Natural killer cell treated with Interleukin-12 subunit alpha and Interleukin-12 subunit beta and Interleukin-15 and Interleukin-18, amount 100 ng/mL, for 72 hours (primary cell): ENCODE results near the gene DYNLT4. TPM values are rescaled to one million over a fixed set of nuclear protein-coding genes. Genes with fewer than 3 reads are reported as not detected.
"Not testable (repeated sequence)": the region's sequence is repeated elsewhere in the genome, so short reads cannot be mapped to it uniquely, and the experiment has no call there.

Source experiments
- ATAC-seq, 2 donors: fragments of 150-1000 bp; cut with Tn5 transposase in 1 of 2; sonication (Bioruptor Pico), chemical (Tn5 transposase) in 1 of 2; 2 replicates each; pipeline ENCODE4 v1.10.0; 2021
- DNase-seq: peaks from one replicate; pipeline ENCODE4 v3.0.0; 2022; ENCODE audit warnings: low spot score
- H3K27ac Mint-ChIP-seq, 2 donors: 1 replicate in 1 of 2; 2 replicates in 1 of 2; pipeline ENCODE4 v1.8.0; 2022; ENCODE audit warnings: mixed read lengths in 2 of 2, mild to moderate bottlenecking in 1 of 2, moderate library complexity in 1 of 2
- H3K27me3 Mint-ChIP-seq, 2 donors: 1 replicate in 1 of 2; 2 replicates in 1 of 2; pipeline ENCODE4 v1.8.0; 2022; ENCODE audit warnings: mixed read lengths in 2 of 2
- H3K36me3 Mint-ChIP-seq: one replicate; pipeline ENCODE4 v1.8.0; 2022; ENCODE audit warnings: mixed read lengths
- H3K4me1 Mint-ChIP-seq, 2 donors: 1 replicate in 1 of 2; 2 replicates in 1 of 2; pipeline ENCODE4 v1.8.0; 2022; ENCODE audit warnings: low read depth in 2 of 2, mixed read lengths in 2 of 2, mild to moderate bottlenecking in 1 of 2
- H3K4me3 Mint-ChIP-seq: one replicate; pipeline ENCODE4 v1.8.0; 2022; ENCODE audit warnings: mixed read lengths
- H3K9me3 Mint-ChIP-seq: 2 replicates; pipeline ENCODE4 v1.8.0; 2022; ENCODE audit warnings: mixed read lengths
- total RNA-seq, 2 donors: library from RNA; stranded (reverse); gene quantifications; one replicate each; pipeline ENCODE4 v1.2.3, GENCODE V29; 2022

Gene DYNLT4
- total RNA-seq, 2 donors from 2014 or later, result not detected

GRCh38 chr1:44835738-44836675 is 28.9 kb upstream of the DYNLT4 start:
- DNase-seq, result peak; percentile 83
- peak; percentile 87 for ATAC-seq
- Mint-ChIP-seq H3K4me3 (no peak overlapping the region), H3K4me1 (peaks cover 0 to 3% of the 10 kb centered on the region in 2 donors), H3K36me3 (no peaks in the 10 kb centered on the region), H3K27me3 (peaks cover under 1 to 3% of the 10 kb centered on the region in 2 donors), H3K27ac (peak overlapping the region in 1 of 2 donors; percentile 56), H3K9me3 (no peaks in the 10 kb centered on the region)

- peaks cover 0 to under 1% of the 10 kb centered on the region in 2 donors for H3K27me3 Mint-ChIP-seq
- H3K9me3 Mint-ChIP-seq, result no peaks in the 10 kb centered on the region
- peaks cover 0 to 3% of the 10 kb centered on the region in 2 donors for H3K4me1 Mint-ChIP-seq
- H3K36me3 Mint-ChIP-seq, result no peaks in the 10 kb centered on the region
- H3K4me3 Mint-ChIP-seq, result no peak overlapping the region
- DNase-seq (no peak), ATAC-seq (no peak)
- no peak overlapping the region for H3K27ac Mint-ChIP-seq
Observed at GRCh38 chr1:44834328-44834727, 27.2 kb upstream of the DYNLT4 start.

GRCh38 chr1:44832056-44832705 is 25.0 kb upstream of the DYNLT4 start:
- Mint-ChIP-seq H3K4me3 (no peak overlapping the region), H3K27ac (peak overlapping the region in 1 of 2 donors; percentile 18), H3K36me3 (no peaks in the 10 kb centered on the region), H3K27me3 (no peaks in the 10 kb centered on the region), H3K9me3 (no peaks in the 10 kb centered on the region), H3K4me1 (peaks cover 0 to 3% of the 10 kb centered on the region in 2 donors)
- ATAC-seq (no peak), DNase-seq (no peak)

- DNase-seq, result no peak
- H3K36me3 Mint-ChIP-seq, result no peaks in the 10 kb centered on the region
- no peak overlapping the region for H3K4me3 Mint-ChIP-seq
- no peak overlapping the region for H3K27ac Mint-ChIP-seq
- no peaks in the 10 kb centered on the region for H3K9me3 Mint-ChIP-seq
- H3K4me1 Mint-ChIP-seq, result peaks cover 0 to 3% of the 10 kb centered on the region in 2 donors
- no peaks in the 10 kb centered on the region for H3K27me3 Mint-ChIP-seq
- ATAC-seq, result no peak
Observed at GRCh38 chr1:44831516-44831915, 24.4 kb upstream of the DYNLT4 start.

GRCh38 chr1:44830900-44831304 is 23.8 kb upstream of the DYNLT4 start:
- DNase-seq (no peak), ATAC-seq (no peak)
- no peaks in the 10 kb centered on the region for H3K9me3 Mint-ChIP-seq
- no peaks in the 10 kb centered on the region for H3K36me3 Mint-ChIP-seq
- H3K4me3 Mint-ChIP-seq, result no peak overlapping the region
- H3K27me3 Mint-ChIP-seq, result no peaks in the 10 kb centered on the region
- no peak overlapping the region for H3K27ac Mint-ChIP-seq
- H3K4me1 Mint-ChIP-seq, result peaks cover 0 to 1% of the 10 kb centered on the region in 2 donors

- no peaks in the 10 kb centered on the region for H3K9me3 Mint-ChIP-seq
- ATAC-seq (no peak), DNase-seq (no peak)
- no peak overlapping the region for H3K4me3 Mint-ChIP-seq
- H3K4me1 Mint-ChIP-seq, result no peaks in the 10 kb centered on the region
- H3K27ac Mint-ChIP-seq, result no peak overlapping the region
- H3K27me3 Mint-ChIP-seq, result no peaks in the 10 kb centered on the region
- no peaks in the 10 kb centered on the region for H3K36me3 Mint-ChIP-seq
Observed at GRCh38 chr1:44829506-44830384, 22.6 kb upstream of the DYNLT4 start.

GRCh38 chr1:44828841-44829440 is 21.8 kb upstream of the DYNLT4 start:
- Mint-ChIP-seq H3K27me3 (no peaks in the 10 kb centered on the region), H3K36me3 (no peaks in the 10 kb centered on the region), H3K9me3 (no peaks in the 10 kb centered on the region), H3K4me1 (no peaks in the 10 kb centered on the region), H3K4me3 (no peak overlapping the region), H3K27ac (no peak overlapping the region)
- DNase-seq, result no peak
- ATAC-seq, result no peak

GRCh38 chr1:44828003-44828651 is 21.0 kb upstream of the DYNLT4 start:
- Mint-ChIP-seq H3K4me1 (no peaks in the 10 kb centered on the region), H3K27ac (no peak overlapping the region), H3K9me3 (no peaks in the 10 kb centered on the region), H3K27me3 (no peaks in the 10 kb centered on the region), H3K4me3 (no peak overlapping the region), H3K36me3 (no peaks in the 10 kb centered on the region)
- no peak for DNase-seq
- no peak for ATAC-seq

GRCh38 chr1:44827197-44828002 is 20.2 kb upstream of the DYNLT4 start:
- Mint-ChIP-seq H3K9me3 (no peaks in the 10 kb centered on the region), H3K4me1 (no peaks in the 10 kb centered on the region), H3K36me3 (no peaks in the 10 kb centered on the region), H3K27ac (no peak overlapping the region), H3K27me3 (no peaks in the 10 kb centered on the region), H3K4me3 (no peak overlapping the region)
- ATAC-seq (no peak), DNase-seq (no peak)

- Mint-ChIP-seq H3K4me1 (no peaks in the 10 kb centered on the region), H3K27ac (no peak overlapping the region), H3K27me3 (no peaks in the 10 kb centered on the region), H3K9me3 (no peaks in the 10 kb centered on the region), H3K4me3 (no peak overlapping the region), H3K36me3 (no peaks in the 10 kb centered on the region)
- DNase-seq (no peak), ATAC-seq (peak in 1 of 2 donors; percentile 10)
Observed at GRCh38 chr1:44826375-44827196, 19.4 kb upstream of the DYNLT4 start.

GRCh38 chr1:44824392-44824791 is 17.2 kb upstream of the DYNLT4 start:
- not testable (repeated sequence) for H3K27ac Mint-ChIP-seq

More at GRCh38 chr1:44824392-44824791, 17.2 kb upstream of the DYNLT4 start:
- not testable (repeated sequence) for H3K4me3 Mint-ChIP-seq, H3K36me3 Mint-ChIP-seq, H3K27me3 Mint-ChIP-seq, ATAC-seq, DNase-seq, H3K9me3 Mint-ChIP-seq
- peaks cover 15 to 18% of the 10 kb centered on the region in 2 donors for H3K4me1 Mint-ChIP-seq
